ENCODE data around the gene LEKR1.

LEKR1 gene

DNA sequence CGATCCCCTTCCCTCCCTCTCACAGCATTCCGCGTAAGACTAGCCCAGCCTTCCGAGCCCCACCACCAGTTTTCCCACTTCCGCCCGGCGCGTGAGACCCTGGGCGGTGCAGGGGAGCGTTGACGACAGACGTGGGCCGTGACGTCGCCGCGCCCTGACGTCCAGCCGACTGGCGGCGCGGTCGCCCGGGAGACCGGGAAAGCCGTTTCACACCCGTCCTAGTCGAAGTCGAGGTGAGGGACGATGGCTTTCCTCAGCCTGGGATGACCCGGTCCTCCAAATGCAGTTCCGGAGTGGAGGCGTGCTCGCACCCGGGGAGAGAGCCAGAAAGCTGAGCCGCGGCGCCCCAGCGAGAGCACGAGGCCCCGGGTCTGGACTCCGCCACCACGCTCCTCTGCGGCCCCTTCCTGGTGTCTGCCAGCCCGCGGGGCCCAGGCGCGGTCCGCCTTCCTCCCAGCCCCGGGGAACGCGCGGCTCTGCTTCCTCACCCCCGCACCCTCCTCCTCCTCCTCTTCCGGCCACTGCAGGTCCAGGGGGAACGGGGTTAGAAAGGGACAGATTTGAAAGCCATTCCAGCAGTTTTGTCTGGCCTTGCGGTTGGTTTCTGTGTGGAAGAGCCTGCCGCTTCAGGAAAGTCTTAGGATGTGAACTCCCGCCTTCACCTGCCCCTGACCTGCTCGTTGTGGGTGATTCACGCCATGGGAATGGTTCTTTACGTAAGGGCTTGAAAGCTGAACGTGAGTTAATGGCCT, at the start of gene LEKR1:
LEKR1 (plus strand) TSS at position 210 of the 752 bp plus-strand sequence. CDS start 2,977 bp downstream, outside the sequence.
- TF ChIP-seq, protein P1, sequence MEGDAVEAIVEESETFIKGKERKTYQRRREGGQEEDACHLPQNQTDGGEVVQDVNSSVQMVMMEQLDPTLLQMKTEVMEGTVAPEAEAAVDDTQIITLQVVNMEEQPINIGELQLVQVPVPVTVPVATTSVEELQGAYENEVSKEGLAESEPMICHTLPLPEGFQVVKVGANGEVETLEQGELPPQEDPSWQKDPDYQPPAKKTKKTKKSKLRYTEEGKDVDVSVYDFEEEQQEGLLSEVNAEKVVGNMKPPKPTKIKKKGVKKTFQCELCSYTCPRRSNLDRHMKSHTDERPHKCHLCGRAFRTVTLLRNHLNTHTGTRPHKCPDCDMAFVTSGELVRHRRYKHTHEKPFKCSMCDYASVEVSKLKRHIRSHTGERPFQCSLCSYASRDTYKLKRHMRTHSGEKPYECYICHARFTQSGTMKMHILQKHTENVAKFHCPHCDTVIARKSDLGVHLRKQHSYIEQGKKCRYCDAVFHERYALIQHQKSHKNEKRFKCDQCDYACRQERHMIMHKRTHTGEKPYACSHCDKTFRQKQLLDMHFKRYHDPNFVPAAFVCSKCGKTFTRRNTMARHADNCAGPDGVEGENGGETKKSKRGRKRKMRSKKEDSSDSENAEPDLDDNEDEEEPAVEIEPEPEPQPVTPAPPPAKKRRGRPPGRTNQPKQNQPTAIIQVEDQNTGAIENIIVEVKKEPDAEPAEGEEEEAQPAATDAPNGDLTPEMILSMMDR (IDR thresholded peaks at IDR 0.05; ENCODE audit: borderline replicate concordance, control extremely low read depth, extremely low read depth, insufficient read depth, missing control alignments), result no peak
- peak; percentile 88 for DNase-seq (ENCODE audit: low spot score)
- in situ Hi-C loops (cut with MboI; ENCODE audit: low sequenced_read_pairs, unreplicated experiment), result loop anchor here (10.0 kb wide), 1 partner anchor 248 kb away; no protein-coding TSS in a partner anchor

DNA sequence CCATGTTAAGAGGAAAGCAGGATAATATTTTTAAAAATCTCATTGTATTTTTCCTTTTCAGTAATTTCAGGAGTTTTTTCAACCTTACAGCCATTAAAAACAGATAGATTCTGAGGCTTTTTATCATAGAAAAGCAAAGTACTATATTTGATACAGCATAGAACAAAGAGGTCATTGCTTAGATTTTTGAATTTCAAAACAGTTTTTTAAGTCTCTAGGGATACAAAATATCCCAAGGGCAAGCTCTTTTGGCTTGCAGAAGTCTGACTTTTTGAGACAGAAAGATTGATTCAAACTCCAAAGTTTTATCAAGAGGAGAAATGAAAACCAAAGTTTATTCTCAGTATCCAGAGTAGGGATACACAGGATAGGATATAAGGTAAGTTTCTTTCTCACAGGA, 49.3 kb upstream of the LEKR1 start:
- TF ChIP-seq, protein P1 (IDR thresholded peaks at IDR 0.05; ENCODE audit: borderline replicate concordance, control extremely low read depth, extremely low read depth, insufficient read depth, missing control alignments), result no peak
- DNase-seq (ENCODE audit: low spot score), result no peak
- in situ Hi-C loops (cut with MboI; ENCODE audit: low sequenced_read_pairs, unreplicated experiment), result no loop called here

DNA sequence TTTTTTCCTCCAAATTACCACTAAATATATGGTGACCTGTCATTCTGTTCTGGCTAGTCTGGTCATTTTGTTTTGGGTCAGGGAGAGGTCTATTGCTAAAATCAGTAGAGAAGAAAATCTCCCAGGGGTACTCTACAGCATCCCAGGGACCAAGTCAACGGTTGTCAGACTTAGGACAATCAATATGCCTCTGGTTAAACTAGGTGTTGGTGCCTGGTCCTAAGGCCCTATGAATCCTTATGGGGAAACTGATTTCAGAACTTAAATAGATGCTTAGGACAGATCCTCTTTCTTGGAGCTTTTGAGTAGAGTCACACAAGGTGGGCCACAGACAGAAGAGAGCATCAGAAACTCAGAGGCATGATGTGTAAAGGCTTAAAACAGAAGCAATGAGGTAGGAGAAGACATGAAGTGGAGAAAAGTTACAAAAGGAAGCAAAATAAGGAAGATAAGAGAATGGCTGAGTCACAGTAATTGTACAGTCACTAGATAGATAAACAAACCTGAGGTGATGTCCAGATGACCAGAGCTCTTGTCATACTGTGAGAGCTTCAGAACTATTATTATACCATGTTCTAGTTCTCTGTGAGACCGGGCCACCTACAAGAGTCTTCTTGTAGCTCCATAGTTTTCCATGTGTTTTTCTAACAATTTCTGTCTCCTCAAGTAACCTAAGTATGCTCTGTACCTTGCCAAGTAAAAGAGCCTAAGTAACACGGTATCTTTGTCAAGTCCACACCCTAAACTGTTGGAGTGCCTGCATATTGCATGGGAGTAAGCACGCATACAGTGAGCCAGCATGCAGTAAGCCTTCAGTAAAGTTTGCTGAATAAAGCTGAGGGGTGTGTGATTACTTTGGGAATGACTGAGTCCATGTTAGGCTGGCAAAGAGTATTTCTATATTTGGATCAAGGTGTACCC, 44.6 kb upstream of the LEKR1 start:
- no peak for DNase-seq (ENCODE audit: low spot score)
- in situ Hi-C loops (cut with MboI; ENCODE audit: low sequenced_read_pairs, unreplicated experiment), result no loop called here
- TF ChIP-seq, protein P1 (IDR thresholded peaks at IDR 0.05; ENCODE audit: borderline replicate concordance, control extremely low read depth, extremely low read depth, insufficient read depth, missing control alignments), result no peak

DNA sequence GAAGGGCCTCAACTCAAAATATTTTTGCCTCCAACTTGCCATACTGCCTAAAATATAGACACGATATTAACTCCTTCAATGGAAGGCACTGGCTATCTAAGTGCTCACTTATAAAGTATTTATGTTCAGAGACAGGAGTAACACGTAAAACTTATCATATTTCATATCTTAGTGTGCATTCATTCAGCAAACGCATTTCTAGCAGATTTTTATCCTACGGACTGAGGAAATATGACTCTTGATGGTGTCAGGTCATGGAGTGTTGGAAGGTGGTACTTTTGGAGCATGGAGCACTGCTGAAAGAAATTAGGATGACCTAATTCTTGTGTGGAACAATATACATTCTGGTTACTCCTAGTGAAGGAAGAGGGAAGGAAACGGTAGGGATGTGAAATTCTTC, 43.8 kb upstream of the LEKR1 start:
- in situ Hi-C loops (cut with MboI; ENCODE audit: low sequenced_read_pairs, unreplicated experiment), result no loop called here
- no peak for DNase-seq (ENCODE audit: low spot score)
- TF ChIP-seq, protein P1 (IDR thresholded peaks at IDR 0.05; ENCODE audit: borderline replicate concordance, control extremely low read depth, extremely low read depth, insufficient read depth, missing control alignments), result no peak

DNA sequence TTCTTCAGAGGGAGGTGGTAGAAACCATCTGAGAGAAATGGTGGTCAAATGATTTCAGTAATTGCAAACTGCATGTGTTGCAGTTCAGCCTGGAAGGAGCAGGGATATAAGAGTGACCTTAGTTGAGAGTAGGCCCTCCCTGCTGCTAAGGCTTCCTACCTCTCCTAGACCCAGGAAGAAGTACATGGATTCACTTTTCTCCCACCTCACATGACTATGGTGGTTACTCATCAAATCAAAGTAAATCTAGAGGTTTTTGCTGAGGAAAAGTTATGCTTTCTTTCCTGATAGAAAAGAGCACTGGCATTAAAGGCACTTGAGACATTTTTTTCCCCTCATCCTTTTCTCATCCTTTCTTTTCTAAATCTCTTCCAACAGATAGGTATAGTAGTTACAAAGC, 43.2 kb upstream of the LEKR1 start:
- in situ Hi-C loops (cut with MboI; ENCODE audit: low sequenced_read_pairs, unreplicated experiment), result no loop called here
- DNase-seq (ENCODE audit: low spot score), result no peak
- TF ChIP-seq, protein P1 (IDR thresholded peaks at IDR 0.05; ENCODE audit: borderline replicate concordance, control extremely low read depth, extremely low read depth, insufficient read depth, missing control alignments), result no peak

DNA sequence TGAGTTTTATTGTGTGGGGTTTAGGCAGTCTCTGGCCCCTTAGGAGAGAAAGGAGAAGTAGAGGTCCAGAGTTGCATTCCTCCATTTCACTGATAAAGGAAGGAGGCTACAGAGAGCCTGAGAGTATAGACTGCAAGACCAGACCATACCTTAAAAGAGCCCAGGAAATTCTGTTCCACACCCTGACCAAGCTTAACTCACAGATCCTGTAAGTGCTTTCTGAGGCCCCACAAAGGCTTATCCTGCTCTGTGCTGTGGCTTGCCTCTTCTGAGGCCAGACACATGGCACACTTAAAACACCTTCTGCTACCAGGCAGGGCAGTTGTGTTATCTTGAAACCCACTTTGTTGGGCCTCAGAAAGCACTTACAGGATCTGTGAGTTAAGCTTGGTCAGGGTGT, 39.2 kb upstream of the LEKR1 start:
- in situ Hi-C loops (cut with MboI; ENCODE audit: low sequenced_read_pairs, unreplicated experiment), result no loop called here
- no peak for DNase-seq (ENCODE audit: low spot score)
- TF ChIP-seq, protein P1 (IDR thresholded peaks at IDR 0.05; ENCODE audit: borderline replicate concordance, control extremely low read depth, extremely low read depth, insufficient read depth, missing control alignments), result no peak
